ENCODE measurements around the gene OR4N2. TPM values are rescaled to one million over a fixed set of nuclear protein-coding genes. Genes with fewer than 3 reads are reported as not detected.
"Not testable (repeated sequence)": the region's sequence is repeated elsewhere in the genome, so short reads cannot be mapped to it uniquely, and the experiment has no call there.

The OR4N2 gene, protein sequence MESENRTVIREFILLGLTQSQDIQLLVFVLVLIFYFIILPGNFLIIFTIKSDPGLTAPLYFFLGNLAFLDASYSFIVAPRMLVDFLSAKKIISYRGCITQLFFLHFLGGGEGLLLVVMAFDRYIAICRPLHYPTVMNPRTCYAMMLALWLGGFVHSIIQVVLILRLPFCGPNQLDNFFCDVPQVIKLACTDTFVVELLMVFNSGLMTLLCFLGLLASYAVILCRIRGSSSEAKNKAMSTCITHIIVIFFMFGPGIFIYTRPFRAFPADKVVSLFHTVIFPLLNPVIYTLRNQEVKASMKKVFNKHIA
- not detected for total RNA-seq

DNA sequence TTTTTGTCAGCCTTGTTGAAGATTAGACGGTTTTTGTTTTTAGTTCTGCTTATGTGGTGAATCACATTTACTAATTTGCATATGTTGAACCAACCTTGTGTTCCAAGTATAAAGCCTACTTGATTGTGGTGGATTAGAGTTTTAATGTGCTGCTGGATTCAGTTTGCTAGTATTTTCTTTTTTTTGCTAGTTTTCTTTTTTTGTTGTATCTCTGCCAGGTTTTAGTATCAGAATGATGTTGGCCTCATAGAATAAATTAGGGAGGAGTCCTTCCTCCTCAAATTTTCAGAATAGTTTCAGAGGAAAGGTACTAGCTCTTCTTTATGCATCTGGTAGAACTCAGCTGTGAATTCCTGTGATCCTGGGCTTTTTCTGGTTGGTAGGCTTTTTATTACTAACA is at the start of gene OR4N2:
Gene OR4N2 (plus strand): TSS at position 301 of the 400 bp plus-strand sequence. CDS start 23,679 bp downstream, outside the sequence.
- 90% methylated on average over 1 of the region's 1 CpG for WGBS

DNA sequence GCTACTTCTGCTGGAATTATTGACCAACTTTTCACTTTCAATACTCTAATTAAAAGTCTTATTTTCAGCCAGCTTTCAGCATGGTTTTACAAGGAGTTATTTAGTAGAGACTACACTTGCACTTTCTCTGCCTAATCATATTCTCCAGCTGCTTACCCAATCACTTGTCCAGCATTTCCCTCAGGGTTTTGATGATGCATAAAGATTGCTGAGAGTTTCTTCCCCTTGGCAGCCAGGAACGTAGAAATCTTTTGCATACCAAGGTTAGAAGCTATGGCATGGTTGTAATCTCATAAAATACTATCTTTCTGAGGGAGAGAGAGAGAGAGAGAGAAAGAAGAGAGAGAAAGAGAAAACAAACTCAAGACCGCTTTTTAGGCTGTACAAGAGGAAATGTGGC is 49.4 kb upstream of the OR4N2 start:
- Histone ChIP-seq H3K36me3 (no peaks in the 10 kb centered on the region), H3K4me1 (no peaks in the 10 kb centered on the region), H3K9me3 (no peaks in the 10 kb centered on the region), H3K27ac (no peak overlapping the region), H3K4me3 (no peak overlapping the region), H3K27me3 (no peaks in the 10 kb centered on the region)
- TF ChIP-seq EP300 (IDR thresholded peaks at IDR 0.05), result no peak
- no peak for TF ChIP-seq POLR2A (IDR thresholded peaks at IDR 0.05)
- TF ChIP-seq, protein P1, sequence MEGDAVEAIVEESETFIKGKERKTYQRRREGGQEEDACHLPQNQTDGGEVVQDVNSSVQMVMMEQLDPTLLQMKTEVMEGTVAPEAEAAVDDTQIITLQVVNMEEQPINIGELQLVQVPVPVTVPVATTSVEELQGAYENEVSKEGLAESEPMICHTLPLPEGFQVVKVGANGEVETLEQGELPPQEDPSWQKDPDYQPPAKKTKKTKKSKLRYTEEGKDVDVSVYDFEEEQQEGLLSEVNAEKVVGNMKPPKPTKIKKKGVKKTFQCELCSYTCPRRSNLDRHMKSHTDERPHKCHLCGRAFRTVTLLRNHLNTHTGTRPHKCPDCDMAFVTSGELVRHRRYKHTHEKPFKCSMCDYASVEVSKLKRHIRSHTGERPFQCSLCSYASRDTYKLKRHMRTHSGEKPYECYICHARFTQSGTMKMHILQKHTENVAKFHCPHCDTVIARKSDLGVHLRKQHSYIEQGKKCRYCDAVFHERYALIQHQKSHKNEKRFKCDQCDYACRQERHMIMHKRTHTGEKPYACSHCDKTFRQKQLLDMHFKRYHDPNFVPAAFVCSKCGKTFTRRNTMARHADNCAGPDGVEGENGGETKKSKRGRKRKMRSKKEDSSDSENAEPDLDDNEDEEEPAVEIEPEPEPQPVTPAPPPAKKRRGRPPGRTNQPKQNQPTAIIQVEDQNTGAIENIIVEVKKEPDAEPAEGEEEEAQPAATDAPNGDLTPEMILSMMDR (IDR thresholded peaks at IDR 0.05), result no peak
- no peak for TF ChIP-seq POLR2AphosphoS5 (IDR thresholded peaks at IDR 0.05)
- no peak for DNase-seq (ENCODE audit: low spot score in 2 of 2)
- WGBS, result 26% methylated on average over 2 of the region's 2 CpGs

More for the DNA sequence above, at the start of gene OR4N2:
- peaks cover 29% of the 10 kb centered on the region for H3K9me3 ChIP-seq
- not testable (repeated sequence) for H3K36me3 ChIP-seq; H3K4me1 ChIP-seq; H3K27ac ChIP-seq; H3K27me3 ChIP-seq; H3K4me3 ChIP-seq; DNase-seq (ENCODE audit: low spot score in 2 of 2)

DNA sequence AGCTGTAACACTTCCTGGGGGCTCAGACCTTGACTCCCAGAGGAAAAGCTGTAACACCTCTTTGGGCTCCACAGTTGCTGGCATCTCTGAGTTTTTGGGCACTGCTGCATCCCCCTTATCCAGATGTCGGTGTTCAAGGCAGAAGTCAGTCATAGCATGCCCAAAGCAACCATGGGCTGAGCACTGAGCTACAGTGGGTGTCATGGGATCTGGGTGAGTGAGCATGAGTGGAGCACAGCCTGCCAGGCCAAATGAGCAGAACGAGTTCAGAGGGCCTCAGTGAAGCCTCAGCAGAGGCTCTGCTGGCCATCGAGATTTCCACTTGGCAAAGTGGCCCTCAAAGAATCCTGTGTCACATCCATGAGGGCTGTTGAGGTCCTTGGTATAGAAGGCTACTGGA is 32.1 kb upstream of the OR4N2 start:
- H3K36me3 ChIP-seq; H3K4me3 ChIP-seq; H3K4me1 ChIP-seq; DNase-seq (ENCODE audit: low spot score in 2 of 2); H3K27me3 ChIP-seq; H3K27ac ChIP-seq: not testable (repeated sequence)
- peaks cover 21% of the 10 kb centered on the region for H3K9me3 ChIP-seq
- WGBS, result 57% methylated on average over 3 of the region's 3 CpGs

DNA sequence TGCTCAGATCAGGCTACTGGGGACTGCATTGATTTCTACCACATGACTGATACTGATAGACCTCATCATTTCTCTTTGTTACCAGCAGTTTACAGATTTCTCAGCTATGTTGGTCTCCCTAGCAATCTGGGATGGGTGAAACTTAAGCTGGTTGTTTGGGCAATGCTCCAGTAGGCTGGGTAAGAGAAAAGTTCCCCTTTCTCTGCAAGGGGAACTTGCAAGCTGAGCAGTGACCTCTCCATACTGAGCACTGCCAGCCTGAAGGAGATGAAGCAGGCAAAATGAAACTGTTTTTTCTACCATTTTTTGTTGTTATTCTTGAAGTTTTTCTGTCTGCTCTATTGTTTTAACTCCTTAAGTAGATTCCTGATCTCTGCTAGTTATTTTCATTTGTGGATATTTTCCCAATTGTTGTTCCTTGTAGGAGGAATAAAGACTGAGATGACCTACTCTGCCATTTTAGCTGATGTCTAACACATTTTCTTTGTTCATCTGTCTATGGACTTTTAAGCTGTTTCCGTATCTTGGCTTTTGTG is 31.6 kb upstream of the OR4N2 start:
- H3K4me1 ChIP-seq, result no peaks in the 10 kb centered on the region
- DNase-seq (ENCODE audit: low spot score in 2 of 2), result no peak
- H3K36me3 ChIP-seq, result no peaks in the 10 kb centered on the region
- 100% methylated on average over 1 of the region's 1 CpG for WGBS
- H3K4me3 ChIP-seq, result no peak overlapping the region
- peaks cover 21% of the 10 kb centered on the region for H3K9me3 ChIP-seq
- no peak overlapping the region for H3K27ac ChIP-seq
- TF ChIP-seq EP300 (IDR thresholded peaks at IDR 0.05) (no peak), POLR2A (IDR thresholded peaks at IDR 0.05) (no peak), POLR2AphosphoS5 (IDR thresholded peaks at IDR 0.05) (no peak)
- TF ChIP-seq, protein P1 (IDR thresholded peaks at IDR 0.05), result no peak
- no peaks in the 10 kb centered on the region for H3K27me3 ChIP-seq

DNA sequence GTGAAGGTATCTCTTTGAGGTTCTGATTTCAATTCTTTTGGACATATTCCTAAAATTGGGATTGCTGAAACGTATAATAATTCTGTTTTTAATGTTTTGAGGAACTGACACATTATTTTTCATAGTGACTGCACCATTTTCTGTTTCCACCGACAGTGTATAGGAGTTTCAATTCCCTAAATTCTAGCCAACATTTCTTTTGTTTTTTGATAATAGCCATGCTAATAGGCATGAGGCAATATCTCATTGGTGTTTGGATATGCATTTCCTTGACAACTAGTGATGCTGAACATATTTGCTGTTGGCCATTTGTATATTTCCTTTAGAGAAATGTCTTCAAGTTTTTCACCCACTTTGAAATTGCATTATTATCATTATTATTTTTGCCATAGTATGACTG is 31.1 kb upstream of the OR4N2 start:
- not testable (repeated sequence) for H3K27ac ChIP-seq; H3K4me3 ChIP-seq; H3K36me3 ChIP-seq; H3K27me3 ChIP-seq; DNase-seq (ENCODE audit: low spot score in 2 of 2); H3K4me1 ChIP-seq
- WGBS, result 48% methylated on average over 2 of the region's 2 CpGs
- H3K9me3 ChIP-seq, result peaks cover 21% of the 10 kb centered on the region

DNA sequence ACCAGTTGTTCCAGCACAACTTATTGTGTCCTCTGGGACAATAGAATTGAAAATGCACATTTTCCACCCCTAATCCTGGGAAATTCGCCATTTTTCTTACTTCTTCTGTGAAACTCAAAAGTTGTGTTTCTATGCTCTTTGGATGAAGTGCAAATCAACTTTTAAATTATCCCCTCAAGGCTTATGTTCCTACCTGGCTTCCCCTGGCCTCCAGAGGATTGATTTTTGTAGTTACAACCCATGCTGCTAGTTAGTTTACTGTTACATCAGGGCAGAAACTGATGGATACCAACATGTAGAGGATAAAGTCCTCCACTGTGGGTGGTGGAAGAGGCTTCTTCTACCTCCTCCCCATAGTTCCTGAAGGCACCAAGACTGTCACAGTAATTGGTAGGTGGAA is 30.4 kb upstream of the OR4N2 start, which contains the start of gene OR4M1:
Gene OR4M1 (plus strand): TSS at position 301 of the 400 bp plus-strand sequence. CDS start 6,819 bp downstream, outside the sequence.
- H3K4me1 ChIP-seq; DNase-seq (ENCODE audit: low spot score in 2 of 2); H3K36me3 ChIP-seq; H3K27ac ChIP-seq; H3K4me3 ChIP-seq; H3K27me3 ChIP-seq: not testable (repeated sequence)
- WGBS, result 15% methylated on average over 1 of the region's 1 CpG
- peaks cover 21% of the 10 kb centered on the region for H3K9me3 ChIP-seq

DNA sequence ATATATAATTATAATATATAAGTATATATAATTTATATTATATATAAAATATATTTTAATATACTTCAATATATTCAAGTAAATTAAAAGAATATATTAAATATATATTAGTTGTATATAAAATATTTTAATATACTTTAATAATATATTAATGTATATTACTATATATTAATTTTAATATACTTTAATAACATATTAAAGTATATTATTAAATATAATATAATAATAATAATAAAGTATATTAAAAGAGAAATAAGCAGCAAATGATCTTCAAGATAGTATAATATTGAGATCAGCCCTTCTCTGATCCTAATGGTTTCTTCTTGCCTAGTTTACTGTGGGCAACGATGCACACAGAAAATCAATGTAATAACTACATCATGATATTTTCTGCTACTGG is 28.0 kb upstream of the OR4N2 start:
- Histone ChIP-seq H3K27ac (no peak overlapping the region), H3K4me1 (no peaks in the 10 kb centered on the region), H3K9me3 (peaks cover 14% of the 10 kb centered on the region), H3K36me3 (no peaks in the 10 kb centered on the region), H3K4me3 (no peak overlapping the region), H3K27me3 (no peaks in the 10 kb centered on the region)
- no peak for DNase-seq (ENCODE audit: low spot score in 2 of 2)
- TF ChIP-seq POLR2AphosphoS5 (IDR thresholded peaks at IDR 0.05) (no peak), POLR2A (IDR thresholded peaks at IDR 0.05) (no peak), EP300 (IDR thresholded peaks at IDR 0.05) (no peak)
- TF ChIP-seq, protein P1 (IDR thresholded peaks at IDR 0.05), result no peak
- 78% methylated on average over 1 of the region's 1 CpG for WGBS

DNA sequence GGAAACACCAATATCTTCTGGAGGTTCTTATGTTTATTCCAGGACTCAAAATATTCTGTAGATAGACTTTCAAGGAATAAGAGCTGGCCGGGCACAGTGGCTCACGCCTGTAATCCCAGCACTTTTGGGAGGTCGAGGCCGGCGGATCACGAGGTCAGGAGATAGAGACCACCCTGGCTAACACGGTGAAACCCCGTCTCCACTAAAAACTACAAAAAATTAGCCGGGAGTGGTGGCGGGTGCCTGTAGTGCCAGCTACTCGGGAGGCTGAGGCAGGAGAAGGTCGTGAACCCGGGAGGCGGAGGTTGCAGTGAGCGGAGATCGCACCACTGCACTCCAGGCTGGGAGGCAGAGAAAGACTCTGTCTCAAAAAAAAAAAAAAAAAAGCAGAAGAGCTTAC is 17.7 kb upstream of the OR4N2 start:
- H3K9me3 ChIP-seq; DNase-seq (ENCODE audit: low spot score in 2 of 2); H3K4me1 ChIP-seq; H3K4me3 ChIP-seq; H3K27me3 ChIP-seq; H3K36me3 ChIP-seq; H3K27ac ChIP-seq: not testable (repeated sequence)
- WGBS, result 83% methylated on average over 16 of the region's 16 CpGs

DNA sequence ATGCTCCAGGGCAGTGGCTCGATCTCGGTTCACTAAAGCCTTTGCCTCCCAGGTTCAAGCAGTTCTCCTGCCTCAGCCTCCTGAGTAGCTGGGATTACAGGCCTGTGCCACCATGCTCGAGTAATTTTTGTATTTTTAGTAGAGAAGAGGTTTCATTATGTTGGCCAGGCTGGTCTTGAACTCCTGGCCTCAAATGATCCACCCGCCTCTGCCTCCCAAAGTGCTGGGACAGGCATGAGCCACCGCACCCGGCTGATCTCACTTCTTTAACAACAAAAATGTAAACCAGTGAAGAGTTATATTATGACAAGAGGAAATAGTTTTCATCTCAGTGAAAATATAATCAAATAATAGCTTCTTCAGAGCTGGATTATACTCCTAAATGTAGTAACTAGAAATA is 16.3 kb upstream of the OR4N2 start:
- WGBS, result 74% methylated on average over 6 of the region's 6 CpGs
- not testable (repeated sequence) for H3K27ac ChIP-seq; DNase-seq (ENCODE audit: low spot score in 2 of 2); H3K4me1 ChIP-seq; H3K27me3 ChIP-seq; H3K36me3 ChIP-seq; H3K9me3 ChIP-seq; H3K4me3 ChIP-seq

DNA sequence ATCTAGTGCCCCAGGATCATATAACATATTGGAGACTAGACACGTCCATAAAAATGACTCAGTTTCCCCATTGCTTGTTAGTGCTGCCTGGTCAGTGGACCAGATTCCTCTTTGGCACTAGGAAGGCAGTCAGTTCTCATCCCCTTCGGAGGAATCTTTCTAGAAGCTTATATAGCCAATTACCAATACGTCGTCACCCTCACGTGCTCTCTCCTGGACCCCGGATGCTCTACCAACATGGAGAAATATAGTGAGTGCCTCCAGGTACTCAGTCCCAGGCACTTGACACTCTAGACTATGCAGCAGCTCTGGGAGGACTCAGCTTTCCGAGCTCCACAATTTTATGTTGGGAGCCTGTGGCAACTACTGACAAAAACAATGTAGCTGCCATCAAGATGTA is 15.4 kb upstream of the OR4N2 start:
- H3K36me3 ChIP-seq, H3K27ac ChIP-seq: not testable (repeated sequence)
- 75% methylated on average over 7 of the region's 7 CpGs for WGBS

More for the DNA sequence above, 15.4 kb upstream of the OR4N2 start:
- not testable (repeated sequence) for H3K9me3 ChIP-seq; H3K27me3 ChIP-seq; H3K4me3 ChIP-seq; DNase-seq (ENCODE audit: low spot score in 2 of 2); H3K4me1 ChIP-seq

All from suprapubic skin (tissue), 4 donors.